Right ventricle myocardium superior (tissue), 1 donor: ENCODE results near the gene ASRGL1. TPM values are rescaled to one million over a fixed set of nuclear protein-coding genes. Genes with fewer than 3 reads are reported as not detected.

Source experiments
- ATAC-seq: fragments of 200-7000 bp; cut with Tn5 transposase; one replicate; pipeline ENCODE4 v1.9.1; 2020; ENCODE audit warnings: mild to moderate bottlenecking; ENCODE audit not compliant: poor library complexity
- DNase-seq: peaks from one replicate; pipeline ENCODE4 v3.0.0-alpha.2; 2020
- intact Hi-C: fragments of 100-400 bp; cut with DNase I; formaldehyde crosslinking; loops from one replicate; pipeline ENCODE4 v1.11.2; 2022
- total RNA-seq: library from RNA; stranded (reverse); fragmentation: NEBNext Ultra II Directional; extraction: Animal tissue kit (Norgen Biotek cat#: 25700); gene quantifications from one replicate; pipeline ENCODE4 v1.2.1, GENCODE V29; 2021
- donor health status: DM: no; HTN: yes; CAD: no; lungs with severe emphysema.

Gene ASRGL1
- total RNA-seq, 1 donor from 2014 or later = 4.1 TPM

DNA sequence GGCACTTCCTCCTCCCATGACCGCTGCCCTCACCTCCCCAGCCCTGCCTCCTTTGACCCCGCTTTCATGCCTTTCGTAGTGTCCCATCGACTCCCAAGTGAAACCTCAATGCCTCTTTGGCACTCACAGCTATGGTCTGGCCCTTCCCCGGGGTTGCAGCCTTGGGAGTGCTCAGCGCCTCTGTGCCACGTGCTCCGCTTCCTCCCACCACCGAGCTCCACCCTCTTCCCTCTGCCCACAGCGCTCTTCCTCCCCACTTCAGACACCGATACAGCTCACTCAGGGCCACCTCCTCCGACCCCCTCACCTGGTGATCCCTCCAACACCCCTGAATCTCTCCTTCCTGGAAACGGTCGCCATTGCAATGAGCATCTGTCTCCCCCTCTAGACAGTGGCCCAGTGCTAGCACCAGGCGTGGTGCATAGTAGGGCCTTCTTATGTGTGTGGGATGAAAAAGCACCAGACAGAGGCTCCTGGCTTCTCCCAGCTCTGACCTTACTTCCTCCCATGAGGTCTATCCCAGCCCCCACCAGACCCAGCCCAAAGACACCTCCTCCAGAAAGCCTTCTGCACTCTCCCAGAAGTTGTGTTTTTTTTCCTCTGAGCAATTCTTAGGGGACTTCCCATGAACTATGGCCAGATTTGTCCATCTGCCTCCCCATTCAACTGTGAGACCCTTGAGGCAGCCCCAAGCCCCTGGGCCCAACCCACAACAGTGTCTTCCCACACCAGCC is 65.1 kb downstream of the ASRGL1 start:
- intact Hi-C loops = no loop called here
- ATAC-seq (peak; percentile 61), DNase-seq (peak; percentile 84)

DNA sequence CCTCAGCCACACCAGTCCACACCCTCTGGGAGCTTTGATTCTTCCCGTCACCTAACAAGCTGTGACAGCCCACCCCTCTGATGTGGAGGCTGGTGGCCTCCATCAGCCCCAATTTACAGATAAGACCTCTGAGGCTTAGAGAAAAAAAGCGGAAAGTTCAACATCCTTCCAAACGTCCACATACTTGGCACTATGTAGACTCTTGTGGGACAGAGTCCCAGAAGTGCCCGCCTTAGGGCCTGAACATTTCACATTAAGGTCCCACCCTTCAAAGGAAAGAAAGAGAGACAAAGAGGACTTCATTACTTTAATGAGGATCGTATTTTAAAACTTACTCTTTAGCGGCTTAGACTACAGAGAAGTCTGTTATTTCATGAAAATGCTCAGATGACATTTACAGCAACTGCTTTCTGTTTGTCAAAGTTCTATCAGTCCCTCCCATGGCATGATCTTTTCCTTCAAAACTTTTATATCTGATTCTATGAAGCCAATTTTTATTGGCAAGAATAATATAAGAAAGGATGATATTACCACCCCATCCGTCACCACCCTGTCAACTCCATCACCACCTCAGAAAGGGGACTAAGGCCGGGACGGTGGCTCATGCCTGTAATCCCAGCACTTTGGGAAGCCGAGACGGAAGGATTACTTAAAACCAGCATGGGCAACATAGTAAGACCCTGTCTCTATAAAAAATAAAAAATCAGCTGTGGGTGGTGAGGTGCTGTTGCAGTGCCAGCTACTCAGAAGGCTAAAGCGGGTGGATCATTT is 65.9 kb downstream of the ASRGL1 start:
- no peak for DNase-seq
- no peak for ATAC-seq
- intact Hi-C loops = no loop called here

DNA sequence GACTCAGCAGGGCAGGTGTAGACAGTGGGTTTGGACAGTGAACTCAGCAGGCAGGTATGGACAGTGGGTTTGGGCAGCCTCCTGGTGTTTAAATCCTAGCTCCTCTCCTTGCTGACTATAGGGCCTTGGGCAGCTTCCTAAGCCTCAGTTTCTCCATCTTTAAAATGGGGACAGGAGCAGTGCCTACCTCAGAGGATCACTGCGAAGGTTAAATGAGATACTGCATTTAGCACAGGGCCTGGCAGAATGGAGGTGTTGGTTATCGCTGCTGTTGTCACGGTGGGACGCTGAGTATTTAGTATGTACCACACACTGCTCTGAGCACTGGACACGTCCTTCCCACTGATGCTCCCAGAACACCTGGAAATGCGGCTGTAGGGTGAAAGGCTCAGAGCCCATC is 67.2 kb downstream of the ASRGL1 start:
- DNase-seq (no peak), ATAC-seq (no peak)
- intact Hi-C loops = no loop called here

DNA sequence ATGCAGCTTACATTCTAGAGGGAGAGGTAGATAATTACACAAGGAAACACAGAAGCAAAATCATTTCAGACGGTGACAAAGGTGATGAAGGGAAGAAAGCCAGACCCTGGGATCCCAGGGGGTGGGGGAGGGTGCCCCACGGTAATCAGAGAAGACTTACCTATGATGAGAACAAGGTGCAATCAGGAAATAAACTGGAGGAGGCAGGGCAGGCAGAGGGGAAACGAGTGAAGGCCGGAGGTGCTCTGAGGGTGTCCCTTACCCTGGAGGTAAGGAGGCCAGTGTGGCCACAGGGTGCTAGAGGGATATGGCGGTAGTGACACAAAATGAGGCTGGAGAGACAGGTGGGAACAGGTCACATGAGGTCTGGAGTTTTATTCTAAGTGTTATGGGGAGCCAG is 67.7 kb downstream of the ASRGL1 start:
- DNase-seq (no peak), ATAC-seq (no peak)
- intact Hi-C loops = no loop called here

DNA sequence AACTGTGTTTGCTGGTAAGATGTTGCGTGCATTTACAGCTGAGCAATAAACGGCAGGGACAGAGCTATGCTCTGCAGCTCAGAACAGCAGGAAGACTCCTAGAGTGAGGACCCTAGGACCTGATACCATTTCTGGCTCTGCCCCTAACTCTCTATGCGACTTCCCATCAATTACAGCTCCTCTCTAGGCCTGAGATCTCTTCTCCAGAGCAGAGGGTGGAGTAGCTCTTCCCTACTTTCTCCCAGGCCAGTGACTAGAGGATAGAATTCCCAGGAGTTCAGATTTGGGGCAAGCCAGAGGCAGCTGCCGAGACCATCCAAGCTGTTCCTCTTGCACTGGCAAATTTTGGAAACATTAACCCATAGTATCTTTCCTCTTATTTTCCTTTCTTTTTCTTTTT is 68.8 kb downstream of the ASRGL1 start:
- intact Hi-C loops = no loop called here
- no peak for ATAC-seq
- DNase-seq = no peak

DNA sequence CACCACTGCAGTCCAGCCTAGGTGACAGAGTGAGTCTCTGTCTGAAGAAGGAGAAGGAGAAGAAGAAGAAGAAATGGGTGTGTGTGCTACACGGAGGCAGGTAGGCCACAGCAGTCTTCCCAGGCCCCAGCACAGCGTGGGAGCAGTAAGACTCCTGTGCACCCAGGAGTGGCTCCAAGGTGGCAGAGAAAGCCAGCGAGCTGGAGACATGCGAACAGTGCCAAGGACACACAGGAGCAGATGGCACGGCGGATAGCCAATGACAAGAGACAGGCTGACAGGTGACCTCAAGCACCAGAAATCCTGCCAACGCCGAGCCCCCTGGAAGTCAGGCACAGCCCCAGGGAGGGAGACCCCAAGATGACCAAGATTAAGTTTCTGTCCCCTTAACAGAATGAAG is 72.6 kb downstream of the ASRGL1 start:
- ATAC-seq (no peak), DNase-seq (no peak)
- intact Hi-C loops = no loop called here

DNA sequence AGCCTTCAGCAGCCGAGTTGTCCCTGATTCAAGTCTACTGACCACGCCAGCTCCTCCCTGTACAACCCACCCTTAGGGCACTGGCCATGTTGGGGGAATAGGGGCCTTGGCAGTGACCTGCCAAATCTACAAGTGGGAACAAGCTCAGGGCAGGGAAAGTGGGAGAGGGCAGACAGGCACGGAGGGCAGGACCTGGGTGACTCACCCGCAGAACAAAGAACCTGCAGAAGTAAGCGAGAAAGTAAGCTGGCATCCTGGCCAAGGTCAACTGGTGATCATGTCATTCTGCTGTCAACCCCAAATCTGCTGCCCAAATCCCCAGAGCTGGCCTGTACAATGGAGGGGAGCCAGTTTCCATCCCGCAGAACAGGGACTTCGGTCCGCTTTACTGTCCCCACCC is 73.7 kb downstream of the ASRGL1 start:
- intact Hi-C loops = no loop called here
- DNase-seq = no peak
- ATAC-seq = no peak

DNA sequence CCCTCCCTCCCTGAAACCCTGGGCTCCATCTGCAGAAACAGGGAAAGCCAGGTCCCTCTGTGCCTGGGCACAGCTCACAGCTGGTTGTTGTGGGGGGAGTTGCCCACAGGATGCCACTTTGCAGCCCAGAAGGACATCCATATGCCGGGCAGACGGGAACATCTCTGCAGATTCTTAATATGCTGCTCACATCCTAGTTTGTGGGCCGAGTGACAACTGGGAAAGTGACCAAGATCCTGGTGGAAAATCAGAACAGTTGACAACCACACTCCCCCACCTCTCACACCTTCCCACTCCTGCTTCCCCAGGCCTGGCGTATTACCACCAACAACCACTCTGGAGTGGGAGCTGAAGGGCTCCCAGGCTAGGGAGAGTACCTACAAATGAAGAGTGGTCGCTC is 74.3 kb downstream of the ASRGL1 start:
- DNase-seq (no peak), ATAC-seq (no peak)
- intact Hi-C loops = no loop called here

DNA sequence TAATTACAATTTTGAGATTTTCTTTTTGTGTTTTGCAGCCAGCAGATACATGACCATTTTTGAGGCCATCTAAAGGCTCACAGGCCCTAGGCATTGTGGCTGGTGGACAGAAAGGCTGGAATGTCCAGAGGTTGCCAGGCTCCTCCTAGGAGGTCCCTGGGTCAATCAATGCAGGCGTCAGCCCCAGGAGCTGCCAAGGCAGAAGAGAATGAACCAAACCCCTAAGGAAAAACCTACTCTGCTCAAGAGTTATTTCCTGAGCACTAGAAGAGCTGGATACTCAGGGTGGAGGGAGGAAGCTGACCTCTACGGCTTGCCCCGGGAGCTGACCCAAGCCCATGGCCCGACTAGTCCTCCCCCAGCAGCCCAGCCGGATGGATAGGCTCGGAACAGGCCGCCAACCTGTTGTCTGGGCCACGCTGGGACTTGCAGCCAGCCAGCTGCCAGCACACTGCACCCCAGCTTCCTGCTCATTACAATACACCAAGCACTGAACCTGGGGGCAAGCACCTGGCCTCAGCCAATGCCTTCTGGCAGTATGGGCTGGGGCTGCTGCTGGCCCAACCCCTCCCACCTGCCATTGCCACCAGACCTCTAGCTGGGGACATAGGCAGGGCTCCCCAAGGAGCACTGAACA is 75.9 kb downstream of the ASRGL1 start:
- DNase-seq (no peak), ATAC-seq (no peak)
- intact Hi-C loops = no loop called here

DNA sequence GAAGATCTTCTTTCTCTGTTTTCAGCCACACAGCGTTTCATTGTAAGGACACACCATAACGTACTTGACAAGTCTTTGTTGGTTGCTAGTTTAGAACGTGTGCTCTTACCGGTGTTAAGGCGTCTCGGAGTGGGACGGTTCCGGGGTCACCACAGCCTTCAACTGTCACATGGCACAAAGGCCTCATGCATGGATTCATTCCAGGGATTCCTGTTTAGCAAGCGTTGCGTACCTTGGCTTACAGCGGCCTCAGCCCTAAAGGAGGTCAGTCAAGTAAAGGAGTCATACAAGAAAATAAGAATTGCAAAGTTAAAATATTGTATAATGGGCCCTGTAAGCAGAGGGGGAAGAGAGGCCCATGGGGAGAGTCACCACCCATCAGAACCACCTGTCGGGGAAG is 79.3 kb downstream of the ASRGL1 start:
- no peak for DNase-seq
- ATAC-seq = no peak
- intact Hi-C loops = no loop called here

DNA sequence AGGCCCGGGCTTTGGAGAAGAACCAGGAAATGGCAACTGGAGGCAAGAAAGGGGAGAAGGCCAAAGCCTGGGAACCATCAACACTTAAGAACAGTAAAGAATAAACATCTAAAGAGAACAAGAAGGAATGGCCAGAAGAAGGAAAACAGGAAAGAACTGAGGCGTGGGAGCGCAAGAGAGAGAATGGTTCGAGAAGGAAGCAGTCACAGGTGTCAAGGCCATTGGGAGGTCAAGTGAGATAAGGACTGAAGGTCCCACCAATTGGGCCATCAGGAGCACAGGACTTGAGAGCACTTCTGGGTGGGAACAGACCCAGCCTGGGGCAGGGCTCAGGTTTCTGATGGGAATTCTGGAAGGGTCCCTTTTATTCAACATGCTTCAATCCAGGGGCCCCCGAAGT is 80.9 kb downstream of the ASRGL1 start:
- no peak for ATAC-seq
- intact Hi-C loops = no loop called here
- DNase-seq = no peak

DNA sequence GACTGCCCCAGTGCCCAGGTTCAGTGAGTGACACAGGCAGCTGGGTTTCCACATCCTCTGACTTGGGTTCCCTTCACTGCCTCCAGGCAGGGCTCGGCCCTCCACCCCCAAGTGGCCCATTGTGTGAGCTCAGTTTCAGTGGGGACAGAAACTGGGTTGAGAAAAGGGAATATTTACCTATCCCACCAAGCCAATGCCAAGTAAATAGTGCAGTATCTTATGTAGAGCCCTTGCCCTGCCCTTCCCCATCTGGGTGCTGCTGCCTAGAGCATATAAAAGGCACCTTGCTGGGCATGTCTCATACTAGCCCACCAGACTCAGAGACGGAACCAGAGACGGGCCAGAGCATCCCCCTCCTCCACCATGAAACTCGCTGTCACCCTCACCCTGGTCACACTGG is 81.5 kb downstream of the ASRGL1 start, which contains the start of gene SCGB1A1:
Gene SCGB1A1 (plus strand): TSS at position 301 of the 400 bp plus-strand sequence. CDS start 63 bp downstream, at position 364.
- ATAC-seq = no peak
- no peak for DNase-seq
- intact Hi-C loops = no loop called here

DNA sequence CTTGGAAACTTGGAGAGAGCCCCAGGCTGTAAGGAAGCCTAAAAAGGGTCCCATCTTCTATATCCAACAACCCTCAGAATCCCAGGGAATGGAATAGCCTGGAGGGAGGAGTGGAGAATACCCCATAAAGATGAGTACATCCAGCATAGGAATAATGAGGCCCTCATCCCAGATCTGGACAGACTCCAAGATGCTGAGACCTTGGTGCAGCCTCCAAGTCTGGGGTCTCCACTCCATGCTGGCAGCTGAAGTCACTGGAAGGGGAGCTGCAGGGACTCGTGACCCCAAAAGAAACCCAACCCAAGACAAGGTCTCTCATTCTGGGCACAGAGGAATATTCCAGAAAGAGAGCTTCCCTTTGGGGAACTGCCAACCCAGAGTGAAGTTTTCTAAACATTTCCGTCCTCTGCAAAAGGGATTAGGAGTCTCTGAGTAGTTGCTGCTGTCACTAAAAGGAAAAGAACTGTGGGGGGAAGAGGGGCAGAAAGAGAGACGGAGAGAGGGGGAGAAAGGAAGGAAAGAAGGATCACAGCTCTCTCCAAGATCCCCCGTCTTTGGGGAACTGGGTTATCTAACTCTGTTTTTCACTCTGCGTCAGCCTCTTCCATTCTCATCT is 82.2 kb downstream of the ASRGL1 start:
- ATAC-seq = peak; percentile 13
- no peak for DNase-seq
- intact Hi-C loops = no loop called here

DNA sequence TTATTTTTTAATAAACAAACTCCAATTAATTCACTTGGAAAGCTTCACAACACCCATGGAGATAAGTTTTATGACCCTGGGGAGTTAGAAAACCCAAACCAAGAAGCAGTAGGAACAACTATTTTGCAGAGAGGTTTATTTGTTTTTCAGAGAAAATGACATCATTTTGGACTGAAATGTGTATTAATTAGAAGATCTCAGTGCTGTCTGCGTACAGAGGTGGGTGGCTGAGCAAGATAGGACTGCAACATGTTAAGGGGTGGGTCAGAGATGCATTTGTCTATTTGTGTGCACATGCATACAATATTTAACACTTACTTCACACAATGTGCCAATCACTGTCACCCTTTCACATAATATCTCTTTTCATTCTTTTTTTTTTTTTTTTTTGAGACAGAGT is 82.7 kb downstream of the ASRGL1 start:
- no peak for DNase-seq
- intact Hi-C loops = loop anchor here (5.0 kb wide), 1 partner anchor 137 kb away; no protein-coding TSS in a partner anchor
- no peak for ATAC-seq

DNA sequence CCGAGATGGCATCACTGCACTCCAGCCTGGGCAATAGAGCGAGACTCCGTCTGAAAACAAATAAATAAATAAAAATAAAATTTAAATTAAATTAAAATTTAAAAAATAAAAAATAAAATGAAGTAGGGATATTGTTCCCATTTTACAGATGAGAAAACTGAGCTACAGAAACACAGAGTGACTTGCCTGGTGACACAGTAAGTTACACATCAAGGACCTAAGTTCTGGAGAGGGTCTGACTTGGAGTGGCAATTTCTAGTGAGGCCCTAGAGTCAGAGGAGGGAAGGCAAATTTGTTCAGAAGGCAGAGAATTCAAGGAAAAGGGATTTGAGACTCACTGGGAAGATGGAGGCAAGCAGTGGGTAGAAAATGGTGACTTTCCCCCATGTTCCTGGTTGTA is 83.6 kb downstream of the ASRGL1 start:
- DNase-seq (no peak), ATAC-seq (no peak)
- intact Hi-C loops = loop anchor here (5.0 kb wide), 1 partner anchor 136 kb away; no protein-coding TSS in a partner anchor

DNA sequence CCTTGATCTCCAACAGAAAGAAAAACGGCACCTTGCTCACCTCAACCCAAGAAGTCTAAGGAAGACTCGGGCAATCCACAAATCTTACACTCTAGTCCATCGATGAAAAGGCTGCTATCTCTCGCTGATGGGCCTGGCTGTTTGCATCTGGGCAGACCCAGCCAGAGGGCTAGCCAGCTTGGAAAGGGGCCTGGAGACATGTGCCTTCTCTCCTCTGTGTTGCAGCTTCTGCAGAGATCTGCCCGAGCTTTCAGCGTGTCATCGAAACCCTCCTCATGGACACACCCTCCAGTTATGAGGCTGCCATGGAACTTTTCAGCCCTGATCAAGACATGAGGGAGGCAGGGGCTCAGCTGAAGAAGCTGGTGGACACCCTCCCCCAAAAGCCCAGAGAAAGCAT is 84.7 kb downstream of the ASRGL1 start:
- intact Hi-C loops = loop anchor here (5.0 kb wide), 1 partner anchor 135 kb away; no protein-coding TSS in a partner anchor
- DNase-seq (no peak), ATAC-seq (no peak)

DNA sequence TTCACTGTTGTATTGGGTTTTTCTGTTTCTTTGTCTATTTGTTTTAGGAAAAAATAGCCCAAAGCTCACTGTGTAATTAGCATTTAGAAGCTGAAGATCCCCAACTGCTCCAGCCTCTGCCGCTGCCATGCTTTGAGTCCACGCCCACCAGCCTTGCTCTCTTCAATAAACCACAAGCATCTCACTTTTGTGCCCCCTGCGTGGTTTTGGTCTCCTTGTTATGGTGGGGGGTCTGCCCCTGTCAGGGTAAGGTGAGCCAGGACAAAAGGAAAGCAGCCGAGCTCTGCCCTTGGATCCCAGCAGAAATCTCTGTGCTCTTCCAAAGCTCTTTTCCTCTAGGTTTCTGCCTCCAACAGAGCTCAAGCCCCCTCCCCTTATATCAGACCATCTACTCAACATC is 85.8 kb downstream of the ASRGL1 start:
- DNase-seq (no peak), ATAC-seq (no peak)
- intact Hi-C loops = loop anchor here (5.0 kb wide), 1 partner anchor 134 kb away; no protein-coding TSS in a partner anchor

DNA sequence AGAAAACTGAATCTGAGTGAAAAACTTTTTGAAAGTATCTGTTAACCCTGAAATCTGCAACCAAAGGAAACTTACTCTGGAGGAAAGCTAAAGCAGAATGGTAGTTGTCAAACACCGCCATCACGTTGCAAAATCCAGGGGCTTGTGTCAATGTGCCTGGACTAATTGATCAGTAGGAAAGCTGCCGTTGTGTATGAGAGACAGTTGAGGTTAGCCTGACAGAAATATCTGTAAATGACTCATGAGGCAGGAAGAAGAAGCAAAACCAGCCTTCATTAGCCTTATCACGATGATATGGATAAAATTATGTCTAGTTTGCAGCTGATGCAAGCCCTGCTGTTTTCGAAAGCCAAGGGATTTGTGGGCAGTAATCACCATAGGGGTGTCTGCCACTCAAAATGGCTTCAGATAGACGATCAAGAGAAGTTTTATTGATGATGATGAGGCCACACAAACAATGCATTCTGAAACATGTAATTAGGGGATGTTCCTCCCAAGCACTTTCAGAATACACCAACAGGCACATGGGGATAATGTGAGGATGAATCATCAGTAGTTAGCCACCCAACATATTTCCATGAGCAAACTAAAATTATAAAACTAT is 90.5 kb downstream of the ASRGL1 start:
- ATAC-seq (no peak), DNase-seq (no peak)
- intact Hi-C loops = loop anchor here (5.0 kb wide), 1 partner anchor 115 kb away; no protein-coding TSS in a partner anchor
